K562 (cell line): ENCODE measurements around the gene ZMIZ1. TPM values are rescaled to one million over a fixed set of nuclear protein-coding genes. Genes with fewer than 3 reads are reported as not detected.
A peak's percentile ranks its signal among the peaks of the same experiment; 100 is the strongest.

Experiments
- ATAC-seq: fragments of 200-7000 bp; cut with Tn5 transposase; 3 replicates; pipeline ENCODE4 v1.9.1; 2020; ENCODE audit warnings: moderate library complexity
- BruUV-seq: library from RNA; stranded (reverse); fragments of 400-500 nt; replicated peaks from 2 replicates; lab custom pipeline; 2021; lab: Mats Ljungman, UMichigan
- CTCF ChIA-PET: fragments of 300-600 bp; formaldehyde crosslinking; extraction: SDS; loops from one replicate; lab custom pipeline; 2021; ENCODE audit warnings: low intra/inter-chr PET ratio; lab: Yijun Ruan, JAX
- POLR2A ChIA-PET: fragments of 300-600, 350-650 bp; sonication (Branson Sonifier 250); formaldehyde crosslinking; extraction: SDS; loops from one replicate; lab custom pipeline; 2021; ENCODE audit warnings: antibody characterized with exemption, inconsistent platforms; lab: Yijun Ruan, JAX
- DNase-seq, 4 experiments: peaks; one replicate each; pipeline versions ENCODE4 v3.0.0 to v3.0.0-alpha.2; 2011 to 2018; ENCODE audit warnings: low spot score in 3 of 4, mixed read lengths in 3 of 4; ENCODE audit errors: extremely low read depth in 1 of 4
- FAIRE-seq: peaks from 2 replicates; lab custom pipeline; 2011; peaks lifted over from hg19 to GRCh38; lab: Jason Lieb, UNC
- H2AFZ ChIP-seq: 2 replicates; pipeline ENCODE4 v1.6.0; 2011; ENCODE audit warnings: low read depth, low read length, control low read depth, inconsistent platforms
- H3K27ac ChIP-seq: fragments of 200-600 bp; 3 replicates; pipeline ENCODE4 v1.8.0; 2011; ENCODE audit warnings: low read depth, mild to moderate bottlenecking, control low read depth, inconsistent platforms, low read length, moderate library complexity, mixed read lengths; ENCODE audit errors: extremely low read depth
- H3K27me3 ChIP-seq, 2 experiments: fragments of 300-600 bp in 1 of 2; 2 replicates in 1 of 2; 3 replicates in 1 of 2; pipeline versions ENCODE4 v1.6.0 to v1.8.0; 2011; ENCODE audit warnings: inconsistent platforms in 2 of 2, low read length in 2 of 2, mild to moderate bottlenecking in 1 of 2, mixed read lengths in 1 of 2, moderate library complexity in 1 of 2; ENCODE audit not compliant: control insufficient read depth in 2 of 2, insufficient read depth in 2 of 2
- H3K36me3 ChIP-seq: fragments of 300-600 bp; 3 replicates; pipeline ENCODE4 v1.8.0; 2011; ENCODE audit warnings: mild to moderate bottlenecking, low read length, inconsistent platforms; ENCODE audit not compliant: control insufficient read depth, insufficient read depth
- H3K4me1 ChIP-seq, 2 experiments: fragments of 200-600 bp in 1 of 2; replicated peaks in 1 of 2; 2 replicates in 1 of 2; 3 replicates in 1 of 2; pipeline versions ENCODE4 v1.5.1 to v1.8.0; 2011; ENCODE audit warnings: inconsistent platforms in 2 of 2, low read length in 2 of 2, mild to moderate bottlenecking in 1 of 2, mixed read lengths in 1 of 2, moderate library complexity in 1 of 2; ENCODE audit not compliant: control insufficient read depth in 2 of 2, insufficient read depth in 2 of 2
- H3K4me2 ChIP-seq: 2 replicates; pipeline ENCODE4 v1.6.1; 2011; ENCODE audit warnings: low read length, control low read depth, inconsistent platforms, mixed read lengths; ENCODE audit not compliant: insufficient read depth
- H3K4me3 ChIP-seq: fragments of 200-600 bp; sonication (generic), shearing (Covaris generic); 2 replicates; pipeline ENCODE4 v1.5.1; 2016; ENCODE audit warnings: control low read depth, inconsistent platforms
- H3K79me2 ChIP-seq: fragments of 200-600 bp; 3 replicates; pipeline ENCODE4 v1.8.0; 2011; ENCODE audit warnings: low read length, inconsistent platforms; ENCODE audit not compliant: control insufficient read depth, insufficient read depth
- H3K9ac ChIP-seq, 2 experiments: 2 replicates each; pipeline versions ENCODE4 v1.6.0 to v1.6.1; 2011; ENCODE audit warnings: low read depth in 2 of 2, low read length in 2 of 2, control low read depth in 1 of 2, inconsistent platforms in 1 of 2, mild to moderate bottlenecking in 1 of 2, mixed read lengths in 1 of 2; ENCODE audit not compliant: insufficient read depth in 1 of 2
- H3K9me1 ChIP-seq: one replicate; pipeline ENCODE4 v1.6.0; 2011; ENCODE audit warnings: inconsistent platforms, mild to moderate bottlenecking, low read length, moderate library complexity; ENCODE audit not compliant: control insufficient read depth, insufficient read depth
- H3K9me3 ChIP-seq: replicated peaks from 2 replicates; pipeline ENCODE4 v1.5.1; 2011; ENCODE audit warnings: low read depth, low read length, inconsistent platforms; ENCODE audit not compliant: control insufficient read depth, insufficient read depth
- H4K20me1 ChIP-seq: replicated peaks from 2 replicates; pipeline ENCODE4 v1.6.1; 2011; ENCODE audit warnings: low read length, inconsistent platforms, mixed read lengths; ENCODE audit not compliant: control insufficient read depth, insufficient read depth
- CBFA2T3 ChIP-seq: fragments of 450-650 bp; IDR thresholded peaks from 2 replicates; pipeline ENCODE4 v1.6.1; 2017
- WGBS: fragments of 100-300 bp; shearing (Covaris generic); methylation state at CpG from one replicate; pipeline ENCODE4 v1.1.6; 2016; ENCODE audit warnings: low coverage, mixed read lengths; ENCODE audit not compliant: insufficient coverage; ENCODE audit errors: missing lambda C conversion rate; 5-methylcytosine and 5-hydroxymethylcytosine counted together
- in situ Hi-C: fragments of 300-500 bp; cut with MboI; formaldehyde crosslinking; loops from 4 replicates; pipeline ENCODE4 v1.15.0; 2018; ENCODE audit warnings: inconsistent platforms, mixed read lengths
- intact Hi-C: fragments of 100-400 bp; cut with micrococcal nuclease; formaldehyde crosslinking; loops from 2 replicates; pipeline ENCODE4 v1.14.2; 2022
- polyA plus RNA-seq, 8 experiments: library from polyadenylated mRNA; depleted of rRNA in 4 of 8; stranded (reverse) in 5 of 8; unstranded in 3 of 8; fragments of >200 nt; fragmentation: Nextera tagmentation in 2 of 8; fragmentation: Illumina TruSeq in 1 of 8; extraction: Ambion mirVana in 2 of 8; extraction: Trizol in 1 of 8; gene quantifications; 2 replicates each; pipeline versions ENCODE4 v1.2.1 to v1.2.3, GENCODE V29; 2011 to 2014; ENCODE audit warnings: inconsistent platforms in 1 of 8, missing spikeins in 1 of 8
- total RNA-seq, 7 experiments: library from RNA; depleted of rRNA in 6 of 7; stranded (reverse); fragments of >200 nt in 6 of 7; fragmentation: Illumina TruSeq in 2 of 7; extraction: Trizol in 2 of 7; gene quantifications; 2 replicates each; pipeline versions ENCODE4 v1.2.1 to v1.2.3, GENCODE V29; 2011 to 2021; ENCODE audit warnings: low replicate concordance in 1 of 7
- TF ChIP-seq, protein P1 (sequence below): sonication (generic); formaldehyde crosslinking; IDR thresholded peaks from 2 replicates; pipeline ENCODE4 v1.8.0; 2022; ENCODE audit warnings: missing genetic modification reagents, mild to moderate bottlenecking, borderline replicate concordance
- TF ChIP-seq, protein P2 (sequence below): fragments of 450-650 bp; IDR thresholded peaks from 2 replicates; pipeline ENCODE4 v1.6.1; 2016; ENCODE audit warnings: borderline replicate concordance

Gene ZMIZ1
- total and polyA plus RNA-seq, 9 of the 15 experiments (the other 6 are each of a cell fraction or from before 2014, with no cell fraction given) = 1.0 to 37.3 (median 4.3) TPM

DNA sequence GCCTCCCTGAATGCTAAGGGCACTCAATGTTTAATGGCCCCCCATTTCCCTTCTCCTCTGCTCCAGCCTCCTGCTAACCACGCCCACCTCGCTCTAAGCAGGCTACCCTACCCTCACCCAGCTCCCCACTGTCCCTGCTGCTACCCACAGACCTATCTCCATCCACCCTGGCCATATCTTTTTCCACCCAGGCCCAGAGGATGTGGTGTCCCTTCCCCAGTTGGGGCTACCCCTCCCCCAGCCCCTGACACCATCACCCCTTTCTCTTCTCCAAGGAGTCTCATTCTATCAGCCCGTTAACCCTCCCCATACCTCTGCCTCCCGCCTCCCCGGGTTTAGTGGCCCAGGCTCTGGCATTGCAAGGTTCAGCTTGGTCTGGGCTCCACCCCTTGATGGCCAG is 249.6 kb downstream of the ZMIZ1 start:
- H3K27me3 ChIP-seq = peaks cover 0 to 31% of the 10 kb centered on the region in 2 experiments; a peak in 4 of 5 replicates
- TF ChIP-seq, protein P1, sequence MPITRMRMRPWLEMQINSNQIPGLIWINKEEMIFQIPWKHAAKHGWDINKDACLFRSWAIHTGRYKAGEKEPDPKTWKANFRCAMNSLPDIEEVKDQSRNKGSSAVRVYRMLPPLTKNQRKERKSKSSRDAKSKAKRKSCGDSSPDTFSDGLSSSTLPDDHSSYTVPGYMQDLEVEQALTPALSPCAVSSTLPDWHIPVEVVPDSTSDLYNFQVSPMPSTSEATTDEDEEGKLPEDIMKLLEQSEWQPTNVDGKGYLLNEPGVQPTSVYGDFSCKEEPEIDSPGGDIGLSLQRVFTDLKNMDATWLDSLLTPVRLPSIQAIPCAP (CRISPR knock-in tag) = 0 out of 2 replicates have a peak, but pooled peaks have one; percentile 60
- TF ChIP-seq, protein P2, sequence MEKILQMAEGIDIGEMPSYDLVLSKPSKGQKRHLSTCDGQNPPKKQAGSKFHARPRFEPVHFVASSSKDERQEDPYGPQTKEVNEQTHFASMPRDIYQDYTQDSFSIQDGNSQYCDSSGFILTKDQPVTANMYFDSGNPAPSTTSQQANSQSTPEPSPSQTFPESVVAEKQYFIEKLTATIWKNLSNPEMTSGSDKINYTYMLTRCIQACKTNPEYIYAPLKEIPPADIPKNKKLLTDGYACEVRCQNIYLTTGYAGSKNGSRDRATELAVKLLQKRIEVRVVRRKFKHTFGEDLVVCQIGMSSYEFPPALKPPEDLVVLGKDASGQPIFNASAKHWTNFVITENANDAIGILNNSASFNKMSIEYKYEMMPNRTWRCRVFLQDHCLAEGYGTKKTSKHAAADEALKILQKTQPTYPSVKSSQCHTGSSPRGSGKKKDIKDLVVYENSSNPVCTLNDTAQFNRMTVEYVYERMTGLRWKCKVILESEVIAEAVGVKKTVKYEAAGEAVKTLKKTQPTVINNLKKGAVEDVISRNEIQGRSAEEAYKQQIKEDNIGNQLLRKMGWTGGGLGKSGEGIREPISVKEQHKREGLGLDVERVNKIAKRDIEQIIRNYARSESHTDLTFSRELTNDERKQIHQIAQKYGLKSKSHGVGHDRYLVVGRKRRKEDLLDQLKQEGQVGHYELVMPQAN = no peak
- peak; percentile 42; the same call in 1 of the 2 replicates for TF ChIP-seq CBFA2T3
- H3K4me1 ChIP-seq = peaks cover 19 to 21% of the 10 kb centered on the region in 2 experiments
- CTCF ChIA-PET = no interaction called here
- 31% methylated on average over 5 of the region's 5 CpGs for WGBS
- FAIRE-seq = no peak
- H3K79me2 ChIP-seq = no peaks in the 10 kb centered on the region
- DNase-seq = peak in 2 of 4 experiments; percentile 23 to 36
- H4K20me1 ChIP-seq = no peaks in the 10 kb centered on the region
- H3K36me3 ChIP-seq = no peaks in the 10 kb centered on the region; the same call in 2 of the 3 replicates
- BruUV-seq = no TSS peak
- POLR2A ChIA-PET = interaction anchor here (1.0 to 1.1 kb wide), 2 partner anchors 10 to 18 kb away, joined by 4 read pairs; no protein-coding TSS in a partner anchor
- no peak overlapping the region for H3K9ac ChIP-seq
- intact Hi-C loops (no loop called here), in situ Hi-C loops (no loop called here)
- no peaks in the 10 kb centered on the region for H3K9me3 ChIP-seq
- H3K4me2 ChIP-seq = peak overlapping the region; percentile 23; the same call in 1 of the 2 replicates
- H3K4me3 ChIP-seq = no peak overlapping the region
- peaks cover 6% of the 10 kb centered on the region for H3K9me1 ChIP-seq
- H2AFZ ChIP-seq = no peak overlapping the region
- ATAC-seq = no peak; the same call in 2 of the 3 replicates
- H3K27ac ChIP-seq = no peak overlapping the region
